Testis (tissue), 3 donors: ENCODE measurements around the gene PDLIM5. TPM values are rescaled to one million over a fixed set of nuclear protein-coding genes. Genes with fewer than 3 reads are reported as not detected.

ENCODE experiments used
- DNase-seq: peaks from one replicate; pipeline ENCODE4 v3.0.0-alpha.2; 2019
- H3K27ac ChIP-seq, 2 donors: fragments of 200-600 bp; sonication (generic); one replicate each; pipeline ENCODE4 v1.5.1; 2019
- H3K27me3 ChIP-seq: fragments of 200-600 bp; sonication (generic); one replicate; pipeline ENCODE4 v1.5.1; 2019
- H3K36me3 ChIP-seq: fragments of 200-600 bp; sonication (generic); one replicate; pipeline ENCODE4 v1.5.1; 2017; ENCODE audit warnings: low read depth; ENCODE audit errors: missing control alignments
- H3K4me1 ChIP-seq: fragments of 200-600 bp; sonication (generic); one replicate; pipeline ENCODE4 v1.5.1; 2019
- H3K4me3 ChIP-seq, 2 donors: fragments of 200-600 bp; sonication (generic); one replicate each; pipeline ENCODE4 v1.5.1; 2017 to 2019
- H3K9me3 ChIP-seq: fragments of 200-600 bp; sonication (generic); one replicate; pipeline ENCODE4 v1.5.1; 2017
- CTCF ChIP-seq, 3 experiments: fragments of 450-650 bp in 2 of 3; fragments of 200-600 bp in 1 of 3; sonication (generic) in 1 of 3; IDR thresholded peaks; one replicate each; pipeline ENCODE4 v1.5.1; 2016 to 2019; ENCODE audit warnings: antibody characterized with exemption in 3 of 3, mild to moderate bottlenecking in 2 of 3, moderate library complexity in 1 of 3
- POLR2A ChIP-seq: fragments of 450-650 bp; IDR thresholded peaks from one replicate; pipeline ENCODE4 v1.6.1; 2017; ENCODE audit warnings: antibody characterized with exemption, mild to moderate bottlenecking, moderate library complexity
- WGBS, 2 donors: methylation state at CpG; one replicate each; pipeline ENCODE4 v1.1.5; 2018; 5-methylcytosine and 5-hydroxymethylcytosine counted together
- intact Hi-C: fragments of 100-400 bp; cut with DNase I; formaldehyde crosslinking; loops from one replicate; pipeline ENCODE4 v1.15.1; 2023; ENCODE audit warnings: low total_unique reads
- polyA plus RNA-seq: library from polyadenylated mRNA; stranded (reverse); fragments of 350-450 nt; fragmentation: Illumina TruSeq; extraction: RNeasy Lipid Tissue Mini Kit (QIAGEN cat#74804); gene quantifications from one replicate; pipeline ENCODE4 v1.2.3, GENCODE V29; 2014; ENCODE audit warnings: low read depth, low replicate concordance; ENCODE audit not compliant: insufficient read depth
- total RNA-seq, 2 donors: library from RNA; depleted of rRNA; stranded (reverse); fragments of >200 nt; gene quantifications; one replicate each; pipeline ENCODE4 v1.2.3, GENCODE V29; 2016

Gene PDLIM5
- total and polyA plus RNA-seq, 3 donors from 2014 or later = 45.5 to 86.8 (median 86.1) TPM

- WGBS, 2 donors = 94 to 96% methylated on average over 2 of the region's 2 CpGs
- no peak for DNase-seq
- no peak overlapping the region for H3K27ac ChIP-seq
- no peaks in the 10 kb centered on the region for H3K36me3 ChIP-seq
- H3K4me3 ChIP-seq = no peak overlapping the region
- intact Hi-C loops = no loop called here
- no peak for TF ChIP-seq CTCF (IDR thresholded peaks at IDR 0.05)
- no peak for TF ChIP-seq POLR2A
- no peaks in the 10 kb centered on the region for H3K27me3 ChIP-seq
- H3K4me1 ChIP-seq = no peaks in the 10 kb centered on the region
- H3K9me3 ChIP-seq = no peaks in the 10 kb centered on the region
Measured at GRCh38 chr4:94635177-94635576, 183.4 kb downstream of the PDLIM5 start.

GRCh38 chr4:94636004-94636403 is 184.3 kb downstream of the PDLIM5 start:
- Histone ChIP-seq H3K9me3 (no peaks in the 10 kb centered on the region), H3K27me3 (no peaks in the 10 kb centered on the region), H3K36me3 (no peaks in the 10 kb centered on the region), H3K27ac (no peak overlapping the region), H3K4me1 (no peaks in the 10 kb centered on the region), H3K4me3 (no peak overlapping the region)
- TF ChIP-seq CTCF (IDR thresholded peaks at IDR 0.05) (no peak), POLR2A (no peak)
- intact Hi-C loops = no loop called here
- DNase-seq = no peak
- 93 to 95% methylated on average over 2 of the region's 2 CpGs for WGBS, 2 donors

- Histone ChIP-seq H3K4me1 (no peaks in the 10 kb centered on the region), H3K27ac (no peak overlapping the region), H3K36me3 (no peaks in the 10 kb centered on the region), H3K27me3 (no peaks in the 10 kb centered on the region), H3K9me3 (no peaks in the 10 kb centered on the region), H3K4me3 (no peak overlapping the region)
- no peak for DNase-seq
- 90 to 97% methylated on average over 2 of the region's 2 CpGs for WGBS, 2 donors
- intact Hi-C loops = no loop called here
- no peak for TF ChIP-seq POLR2A
- TF ChIP-seq CTCF (IDR thresholded peaks at IDR 0.05) = no peak
Measured at GRCh38 chr4:94639298-94639697, 187.6 kb downstream of the PDLIM5 start.

- TF ChIP-seq POLR2A (no peak), CTCF (IDR thresholded peaks at IDR 0.05) (no peak)
- Histone ChIP-seq H3K27ac (no peak overlapping the region), H3K4me1 (no peaks in the 10 kb centered on the region), H3K4me3 (no peak overlapping the region), H3K27me3 (no peaks in the 10 kb centered on the region), H3K36me3 (no peaks in the 10 kb centered on the region), H3K9me3 (no peaks in the 10 kb centered on the region)
- no peak for DNase-seq
- intact Hi-C loops = no loop called here
- 96 to 97% methylated on average over 4 of the region's 4 CpGs for WGBS, 2 donors
Measured at GRCh38 chr4:94640151-94640550, 188.4 kb downstream of the PDLIM5 start.

- intact Hi-C loops = no loop called here
- no peaks in the 10 kb centered on the region for H3K27me3 ChIP-seq
- TF ChIP-seq CTCF (IDR thresholded peaks at IDR 0.05) (no peak), POLR2A (no peak)
- 87 to 91% methylated on average over 3 of the region's 3 CpGs for WGBS, 2 donors
- no peak overlapping the region for H3K27ac ChIP-seq
- H3K4me1 ChIP-seq = no peaks in the 10 kb centered on the region
- no peak for DNase-seq
- no peaks in the 10 kb centered on the region for H3K36me3 ChIP-seq
- no peaks in the 10 kb centered on the region for H3K9me3 ChIP-seq
- no peak overlapping the region for H3K4me3 ChIP-seq
Measured at GRCh38 chr4:94641702-94642560, 190.2 kb downstream of the PDLIM5 start.
